PC-3 (cell line): Measurements from ENCODE around the gene TRIM44. TPM values are rescaled to one million over a fixed set of nuclear protein-coding genes. Genes with fewer than 3 reads are reported as not detected.
"Not testable (repeated sequence)": the region's sequence is repeated elsewhere in the genome, so short reads cannot be mapped to it uniquely, and the experiment has no call there.

Source experiments
- ATAC-seq: fragments of 200-7000 bp; cut with Tn5 transposase; 2 replicates; pipeline ENCODE4 v1.9.1; 2020; ENCODE audit warnings: mild to moderate bottlenecking, moderate library complexity
- BruUV-seq: library from RNA; stranded (reverse); fragments of 400-500 nt; replicated peaks from 2 replicates; lab custom pipeline; 2021; lab: Mats Ljungman, UMichigan
- CTCF ChIA-PET: fragments of 300-600 bp; sonication (Branson Sonifier 250); formaldehyde crosslinking; loops from one replicate; lab custom pipeline; 2022; ENCODE audit warnings: antibody characterized with exemption; lab: Charles Lee
- POLR2A ChIA-PET: fragments of 300-600 bp; sonication (Branson Sonifier 250); formaldehyde crosslinking; loops from one replicate; lab custom pipeline; 2022; ENCODE audit warnings: antibody characterized with exemption; ENCODE audit not compliant: unreplicated experiment; lab: Charles Lee
- DNase-seq: peaks from one replicate; pipeline ENCODE4 v3.0.0-alpha.2; 2015
- H2AFZ ChIP-seq: fragments of 300-600 bp; sonication (generic); 2 replicates; pipeline ENCODE4 v1.6.0; 2016; ENCODE audit warnings: antibody characterized with exemption, low read length
- H3F3A ChIP-seq: fragments of 300-600 bp; sonication (generic); one replicate; pipeline ENCODE4 v1.6.0; 2017; ENCODE audit warnings: antibody characterized with exemption, low read length, control low read depth, mild to moderate bottlenecking; ENCODE audit not compliant: unreplicated experiment
- H3K27ac ChIP-seq: fragments of 300-600 bp; sonication (generic); 2 replicates; pipeline ENCODE4 v1.5.1; 2016; ENCODE audit warnings: mild to moderate bottlenecking, low read length
- H3K27me3 ChIP-seq: fragments of 300-600 bp; sonication (generic); 2 replicates; pipeline ENCODE4 v1.6.1; 2016; ENCODE audit warnings: low read length, mixed read lengths
- H3K36me3 ChIP-seq: fragments of 300-600 bp; sonication (generic); 2 replicates; pipeline ENCODE4 v1.6.1; 2016; ENCODE audit warnings: low read depth, mixed run types, low read length, mixed read lengths
- H3K4me1 ChIP-seq: fragments of 300-600 bp; sonication (generic); 2 replicates; pipeline ENCODE4 v1.5.1; 2016; ENCODE audit warnings: low read length; ENCODE audit not compliant: insufficient read depth
- H3K4me2 ChIP-seq: fragments of 300-600 bp; sonication (generic); 2 replicates; pipeline ENCODE4 v1.6.0; 2016; ENCODE audit warnings: low read length
- H3K4me3 ChIP-seq: fragments of 300-600 bp; sonication (generic); 2 replicates; pipeline ENCODE4 v1.5.1; 2016; ENCODE audit warnings: mild to moderate bottlenecking, low read length, mixed read lengths
- H3K79me2 ChIP-seq: fragments of 300-600 bp; sonication (generic); 2 replicates; pipeline ENCODE4 v1.6.1; 2017; ENCODE audit warnings: low read length, mixed read lengths
- H3K9ac ChIP-seq: fragments of 300-600 bp; sonication (generic); 2 replicates; pipeline ENCODE4 v1.6.0; 2016; ENCODE audit warnings: mild to moderate bottlenecking, low read length
- H3K9me2 ChIP-seq: fragments of 300-600 bp; sonication (generic); replicated peaks from 2 replicates; pipeline ENCODE4 v1.6.1; 2016; ENCODE audit warnings: mixed run types, low read length, mixed read lengths
- H3K9me3 ChIP-seq: fragments of 300-600 bp; sonication (generic); 2 replicates; pipeline ENCODE4 v1.6.1; 2016; ENCODE audit warnings: low read length, mixed read lengths
- H4K20me1 ChIP-seq: fragments of 300-600 bp; sonication (generic); 2 replicates; pipeline ENCODE4 v1.6.1; 2016; ENCODE audit warnings: low read length, mixed read lengths
- CTCF ChIP-seq: fragments of 300-600 bp; sonication (generic); conservative IDR thresholded peaks from 2 replicates; pipeline ENCODE4 v1.5.1; 2017; ENCODE audit warnings: antibody characterized with exemption, low read depth, mild to moderate bottlenecking, low read length
- EZH2 ChIP-seq: fragments of 300-600 bp; sonication (generic); IDR thresholded peaks from one replicate; pipeline ENCODE4 v1.6.1; 2017; ENCODE audit warnings: antibody characterized with exemption, mild to moderate bottlenecking, low read length; ENCODE audit not compliant: unreplicated experiment
- EZH2phosphoT487 ChIP-seq: fragments of 300-600 bp; sonication (generic); IDR thresholded peaks from 2 replicates; pipeline ENCODE4 v1.6.1; 2018; ENCODE audit warnings: mild to moderate bottlenecking, antibody characterized with exemption, low read length, borderline replicate concordance
- intact Hi-C: fragments of 100-400 bp; cut with micrococcal nuclease; formaldehyde crosslinking; loops from 2 replicates; pipeline ENCODE4 v1.9.0; 2023
- total RNA-seq: library from RNA; depleted of rRNA; stranded (reverse); fragments of >200 nt; gene quantifications from 2 replicates; pipeline ENCODE4 v1.2.3, GENCODE V29; 2014

TRIM44 gene
- total RNA-seq, 1 experiment from 2014 or later: 14.0 TPM

- BruUV-seq: no TSS peak
- ATAC-seq (no peak), DNase-seq (no peak)
- no peak overlapping the region for H3K4me3 ChIP-seq
- ChIA-PET POLR2A (no interaction called here), CTCF (no interaction called here)
- H3K9me3 ChIP-seq: no peaks in the 10 kb centered on the region
- H3K4me2 ChIP-seq: no peak overlapping the region
- H3K79me2 ChIP-seq: no peaks in the 10 kb centered on the region
- H3K36me3 ChIP-seq: no peaks in the 10 kb centered on the region
- H3K4me1 ChIP-seq: no peaks in the 10 kb centered on the region
- intact Hi-C loops: no loop called here
- no peak overlapping the region for H3K27ac ChIP-seq
- H4K20me1 ChIP-seq: no peaks in the 10 kb centered on the region
- no peak for TF ChIP-seq EZH2phosphoT487
- no peak for TF ChIP-seq EZH2
- TF ChIP-seq CTCF: no peak
- no peaks in the 10 kb centered on the region for H3F3A ChIP-seq
- H3K9ac ChIP-seq: no peak overlapping the region
- H2AFZ ChIP-seq: no peak overlapping the region
- H3K9me2 ChIP-seq: no peaks in the 10 kb centered on the region
- H3K27me3 ChIP-seq: no peaks in the 10 kb centered on the region
Observed at GRCh38 chr11:35764417-35764816, 101.8 kb downstream of the TRIM44 start.

- ATAC-seq: no peak
- Histone ChIP-seq H3K27me3 (no peaks in the 10 kb centered on the region), H3K9me3 (no peaks in the 10 kb centered on the region), H3K4me3 (no peak overlapping the region), H3K27ac (no peak overlapping the region), H3K36me3 (no peaks in the 10 kb centered on the region), H3F3A (no peaks in the 10 kb centered on the region), H3K79me2 (no peaks in the 10 kb centered on the region), H3K9ac (no peak overlapping the region), H3K9me2 (no peaks in the 10 kb centered on the region), H3K4me2 (no peak overlapping the region), H2AFZ (no peak overlapping the region), H3K4me1 (no peaks in the 10 kb centered on the region), H4K20me1 (no peaks in the 10 kb centered on the region)
- DNase-seq: no peak
- ChIA-PET CTCF (no interaction called here), POLR2A (no interaction called here)
- no peak for TF ChIP-seq CTCF
- TF ChIP-seq EZH2phosphoT487: no peak
- TF ChIP-seq EZH2: no peak
- intact Hi-C loops: no loop called here
- no TSS peak for BruUV-seq
Observed at GRCh38 chr11:35765211-35765610, 102.6 kb downstream of the TRIM44 start.

- Histone ChIP-seq H3K4me1 (no peaks in the 10 kb centered on the region), H3K9me2 (no peaks in the 10 kb centered on the region), H3K27ac (no peak overlapping the region), H3K36me3 (no peaks in the 10 kb centered on the region), H3K27me3 (no peaks in the 10 kb centered on the region), H3K4me2 (no peak overlapping the region), H3F3A (no peaks in the 10 kb centered on the region), H3K4me3 (no peak overlapping the region), H3K9ac (no peak overlapping the region), H4K20me1 (no peaks in the 10 kb centered on the region), H3K79me2 (no peaks in the 10 kb centered on the region), H2AFZ (no peak overlapping the region), H3K9me3 (no peaks in the 10 kb centered on the region)
- no peak for ATAC-seq
- no peak for DNase-seq
- ChIA-PET POLR2A (no interaction called here), CTCF (no interaction called here)
- intact Hi-C loops: no loop called here
- no TSS peak for BruUV-seq
- TF ChIP-seq CTCF (no peak), EZH2 (no peak), EZH2phosphoT487 (no peak)
Observed at GRCh38 chr11:35766651-35767050, 104.1 kb downstream of the TRIM44 start.

GRCh38 chr11:35770425-35770824, 107.8 kb downstream of the TRIM44 start:
- H3K36me3 ChIP-seq, H2AFZ ChIP-seq, POLR2A ChIA-PET, H3K4me1 ChIP-seq, H3K9me2 ChIP-seq, H3K4me3 ChIP-seq, H3F3A ChIP-seq, H3K27ac ChIP-seq, H3K4me2 ChIP-seq, ATAC-seq, H3K9ac ChIP-seq, H3K9me3 ChIP-seq, H3K27me3 ChIP-seq, H4K20me1 ChIP-seq, DNase-seq, intact Hi-C loops, H3K79me2 ChIP-seq, CTCF ChIA-PET, BruUV-seq: not testable (repeated sequence)
